BJ (cell line): Measurements from ENCODE around the gene RIPOR2. TPM values are rescaled to one million over a fixed set of nuclear protein-coding genes. Genes with fewer than 3 reads are reported as not detected.

ENCODE experiments used
- CTCF ChIA-PET: fragments of 350-600 bp; formaldehyde crosslinking; extraction: SDS; loops from one replicate; lab custom pipeline; 2021; ENCODE audit warnings: antibody characterized with exemption, inconsistent platforms; lab: Yijun Ruan, JAX
- POLR2A ChIA-PET: fragments of 300-600 bp; sonication (Branson Sonifier 250); formaldehyde crosslinking; extraction: SDS; loops from one replicate; lab custom pipeline; 2021; ENCODE audit warnings: antibody characterized with exemption; lab: Charles Lee
- DNase-seq: peaks from one replicate; pipeline ENCODE4 v3.0.0-alpha.2; 2011; ENCODE audit warnings: low read depth
- H3K27me3 ChIP-seq: 2 replicates; pipeline ENCODE4 v1.6.0; 2011; ENCODE audit warnings: low read length; ENCODE audit not compliant: control insufficient read depth, insufficient read depth
- H3K36me3 ChIP-seq: 2 replicates; pipeline ENCODE4 v1.5.1; 2011; ENCODE audit warnings: low read length; ENCODE audit not compliant: control insufficient read depth, insufficient read depth
- H3K4me3 ChIP-seq: 2 replicates; pipeline ENCODE4 v1.5.1; 2011; ENCODE audit warnings: low read depth, mild to moderate bottlenecking, control low read depth, low read length
- CTCF ChIP-seq: IDR thresholded peaks from 2 replicates; pipeline ENCODE4 v1.5.1; 2011; ENCODE audit warnings: low read depth, mild to moderate bottlenecking, control low read depth, inconsistent platforms, low read length, moderate library complexity; ENCODE audit not compliant: insufficient read depth
- polyA plus RNA-seq: library from polyadenylated mRNA; depleted of rRNA; stranded (reverse); fragments of >200 nt; gene quantifications from 2 replicates; pipeline ENCODE4 v1.2.3, GENCODE V29; 2011

Gene RIPOR2
- polyA plus RNA-seq, 1 experiment, result 52.6 TPM

- TF ChIP-seq CTCF, result no peak
- H3K4me3 ChIP-seq, result no peak overlapping the region
- peak; percentile 41 for DNase-seq
- ChIA-PET CTCF (interaction anchor here (0.8 to 1.6 kb wide), 5 partner anchors 12 to 127 kb away, joined by 3 to 8 read pairs (median 3); no protein-coding TSS in a partner anchor), POLR2A (no interaction called here)
- no peaks in the 10 kb centered on the region for H3K27me3 ChIP-seq
- no peaks in the 10 kb centered on the region; the same call in 1 of the 2 replicates for H3K36me3 ChIP-seq
Observed at GRCh38 chr6:24891004-24891403, 44.8 kb downstream of the RIPOR2 start.

- DNase-seq, result no peak
- POLR2A ChIA-PET, result no interaction called here
- CTCF ChIA-PET, result interaction anchor here (1.0 to 1.6 kb wide), 3 partner anchors 18 to 127 kb away, joined by 3 to 4 read pairs (median 3); no protein-coding TSS in a partner anchor
- H3K27me3 ChIP-seq, result no peaks in the 10 kb centered on the region
- H3K36me3 ChIP-seq, result no peaks in the 10 kb centered on the region; the same call in 1 of the 2 replicates
- no peak overlapping the region for H3K4me3 ChIP-seq
- no peak for TF ChIP-seq CTCF
Observed at GRCh38 chr6:24890471-24890870, 45.3 kb downstream of the RIPOR2 start.

- TF ChIP-seq CTCF, result no peak
- H3K4me3 ChIP-seq, result no peak overlapping the region
- no peaks in the 10 kb centered on the region; the same call in 1 of the 2 replicates for H3K36me3 ChIP-seq
- POLR2A ChIA-PET, result no interaction called here
- DNase-seq, result no peak
- CTCF ChIA-PET, result interaction anchor here (0.8 to 2.9 kb wide), 5 partner anchors 10 to 105 kb away, joined by 3 to 12 read pairs (median 5); no protein-coding TSS in a partner anchor
- no peaks in the 10 kb centered on the region for H3K27me3 ChIP-seq
Observed at GRCh38 chr6:24888715-24889370, 46.9 kb downstream of the RIPOR2 start.

- ChIA-PET POLR2A (no interaction called here), CTCF (interaction anchor here (0.6 to 2.9 kb wide), 5 partner anchors 11 to 106 kb away, joined by 3 to 12 read pairs (median 5); no protein-coding TSS in a partner anchor)
- H3K27me3 ChIP-seq, result no peaks in the 10 kb centered on the region
- DNase-seq, result no peak
- TF ChIP-seq CTCF, result no peak
- H3K4me3 ChIP-seq, result no peak overlapping the region
- no peaks in the 10 kb centered on the region for H3K36me3 ChIP-seq
Observed at GRCh38 chr6:24887545-24888140, 48.1 kb downstream of the RIPOR2 start.

- POLR2A ChIA-PET, result interaction anchor here (0.6 kb wide), 1 partner anchor 96 kb away, joined by 3 read pairs; no protein-coding TSS in a partner anchor
- Histone ChIP-seq H3K27me3 (no peaks in the 10 kb centered on the region), H3K4me3 (no peak overlapping the region), H3K36me3 (no peaks in the 10 kb centered on the region)
- peak; percentile 55 for DNase-seq
- CTCF ChIA-PET, result interaction anchor here (0.6 to 3.0 kb wide), 8 partner anchors 13 to 1170 kb away, joined by 3 to 15 read pairs (median 3); no protein-coding TSS in a partner anchor
- TF ChIP-seq CTCF, result no peak
Observed at GRCh38 chr6:24883618-24884017, 52.1 kb downstream of the RIPOR2 start.
